Limb (tissue), 2 donors: Measurements from ENCODE around the gene TRPM7.
"Not testable (repeated sequence)": the region's sequence is repeated elsewhere in the genome, so short reads cannot be mapped to it uniquely, and the experiment has no call there.

ENCODE experiments used
- DNase-seq, 2 donors: peaks; one replicate each; pipeline ENCODE4 v3.0.0-alpha.2; 2016; ENCODE audit errors: extremely low spot score in 2 of 2

Gene TRPM7

GRCh38 chr15:50576166-50576565, 110.4 kb downstream of the TRPM7 start:
- DNase-seq: no peak

GRCh38 chr15:50573842-50574241, 112.8 kb downstream of the TRPM7 start:
- not testable (repeated sequence) for DNase-seq

GRCh38 chr15:50563756-50564155, 122.8 kb downstream of the TRPM7 start:
- no peak for DNase-seq

DNA sequence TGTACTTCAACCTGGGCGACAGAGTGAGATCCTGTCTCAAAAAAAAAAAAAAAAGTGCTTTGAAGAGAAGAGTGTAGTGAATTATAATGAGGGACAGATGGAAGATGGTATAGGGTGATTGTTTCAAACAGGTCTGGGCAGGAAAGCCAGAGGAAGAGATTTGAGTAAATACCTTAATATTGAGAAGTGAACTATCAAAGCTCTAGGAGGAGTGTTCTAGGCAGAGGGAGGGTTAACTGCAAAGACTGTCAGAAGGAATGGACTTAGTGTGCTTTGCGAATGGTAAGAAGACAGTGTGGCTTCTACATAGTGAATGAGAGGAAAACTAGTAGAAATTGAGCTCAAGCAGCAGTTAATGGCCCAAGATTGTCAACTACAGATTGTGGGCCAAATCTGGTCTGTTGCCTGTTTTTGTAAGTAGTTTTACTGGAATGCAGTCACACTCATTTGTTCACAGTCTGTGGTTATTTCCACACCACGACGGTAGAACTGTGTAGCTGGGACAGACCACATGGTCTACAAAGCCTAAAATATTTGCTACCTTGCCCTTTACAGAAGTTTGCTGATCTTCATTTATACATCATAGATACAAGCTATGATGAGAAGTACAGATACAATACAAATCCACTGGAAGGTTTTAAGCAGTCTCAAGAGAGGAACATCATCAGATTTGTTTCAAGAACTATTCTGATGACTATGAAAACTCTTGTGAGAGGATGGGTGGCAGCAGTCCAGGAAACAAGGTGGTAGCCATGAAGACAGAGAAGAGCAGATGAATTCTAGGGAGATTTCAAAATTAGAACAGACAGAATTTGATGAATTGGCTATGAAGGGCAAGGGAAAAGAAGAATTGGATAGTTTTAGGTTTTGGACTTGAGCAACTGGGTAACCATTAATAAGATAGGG, 123.6 kb downstream of the TRPM7 start:
- DNase-seq: no peak

- DNase-seq: no peak
Observed at GRCh38 chr15:50558012-50558411, 128.6 kb downstream of the TRPM7 start.

- DNase-seq: no peak
Observed at GRCh38 chr15:50556642-50557371, 129.8 kb downstream of the TRPM7 start.

DNA sequence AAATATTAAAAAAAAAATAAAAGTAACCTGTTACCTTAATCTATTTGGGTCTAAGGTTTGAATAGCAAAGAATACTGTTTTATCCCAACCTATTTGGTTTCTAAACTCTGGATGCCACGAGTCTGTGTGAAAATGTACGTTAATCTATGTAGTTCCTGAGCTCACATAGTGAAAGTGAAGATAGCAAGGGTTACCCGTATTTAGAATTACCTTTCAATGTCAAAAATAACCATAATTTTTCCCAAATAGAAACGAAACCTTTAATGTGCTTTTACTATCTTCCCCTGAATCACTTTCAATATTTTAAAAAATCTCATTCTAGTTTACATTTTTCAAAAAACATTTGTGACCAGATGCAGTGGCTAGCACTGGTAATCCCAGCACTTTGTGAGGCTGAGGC, 134.4 kb downstream of the TRPM7 start:
- no peak for DNase-seq

DNA sequence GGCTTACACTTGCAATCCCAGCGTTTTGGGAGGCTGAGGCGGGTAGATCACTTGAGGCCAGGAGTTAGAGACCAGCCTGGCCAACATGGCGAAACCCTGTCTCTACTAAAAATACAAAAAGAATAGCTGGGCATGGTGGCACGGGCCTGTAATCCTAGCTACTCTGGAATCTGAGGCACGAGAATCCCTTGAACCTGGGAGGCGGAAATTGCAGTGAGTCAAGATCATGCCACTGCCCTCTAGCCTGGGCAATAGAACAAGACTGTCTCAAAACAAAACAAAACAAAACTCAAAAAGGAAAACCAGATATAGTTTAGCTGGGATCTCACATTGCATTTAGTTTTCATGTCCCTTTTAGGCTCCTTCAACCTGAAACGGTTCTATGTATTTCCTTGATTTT, 137.3 kb downstream of the TRPM7 start:
- DNase-seq: no peak

GRCh38 chr15:50546566-50546965, 140.0 kb downstream of the TRPM7 start, which contains the start of gene USP50:
Gene USP50 (minus strand): TSS chr15:50546666. CDS start chr15:50546525, 141 bp downstream.
- DNase-seq: no peak

- no peak for DNase-seq
Observed at GRCh38 chr15:50544368-50544767, 142.2 kb downstream of the TRPM7 start.

GRCh38 chr15:50543556-50543955, 143.0 kb downstream of the TRPM7 start:
- no peak for DNase-seq

GRCh38 chr15:50542887-50543210, 143.7 kb downstream of the TRPM7 start:
- no peak for DNase-seq

GRCh38 chr15:50531766-50532165, 154.8 kb downstream of the TRPM7 start:
- no peak for DNase-seq

DNA sequence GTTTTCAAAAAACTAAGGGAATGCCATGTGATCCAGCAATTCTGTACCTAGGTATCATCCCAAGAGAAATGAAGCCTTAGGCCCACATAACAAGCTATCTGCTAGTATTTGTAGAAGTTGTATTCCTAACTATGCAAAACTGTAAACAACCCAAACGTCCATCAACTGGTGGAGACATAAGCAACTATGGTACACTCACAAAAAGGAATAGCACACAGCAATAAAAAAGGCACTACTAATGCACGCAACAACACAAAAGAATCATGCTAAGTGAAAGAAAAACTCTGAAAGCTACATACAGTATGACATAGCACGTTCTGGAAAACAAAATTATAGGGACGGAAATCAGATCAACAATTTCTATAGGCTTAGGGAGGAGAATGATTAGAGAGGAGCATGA, 155.4 kb downstream of the TRPM7 start:
- DNase-seq: no peak

DNA sequence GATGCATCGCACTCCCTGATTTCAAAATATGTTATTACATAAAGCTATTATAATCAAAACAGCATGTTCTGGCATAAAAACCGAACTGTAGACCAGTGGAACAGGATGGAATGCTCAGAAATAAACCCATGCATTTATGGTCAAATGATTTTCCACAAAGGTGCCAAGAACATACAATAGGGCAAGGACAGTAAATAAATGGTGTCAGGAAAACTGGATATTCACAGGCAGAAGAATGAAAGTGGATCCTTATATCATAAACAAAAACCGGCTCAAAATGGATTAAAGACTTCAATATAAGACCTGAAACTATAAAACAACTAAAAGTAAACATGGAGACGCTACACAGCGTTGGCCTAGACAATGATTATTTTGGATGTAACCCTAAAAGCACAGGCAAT, 162.7 kb downstream of the TRPM7 start:
- DNase-seq: no peak

GRCh38 chr15:50519740-50520425, 166.7 kb downstream of the TRPM7 start:
- DNase-seq: no peak

DNA sequence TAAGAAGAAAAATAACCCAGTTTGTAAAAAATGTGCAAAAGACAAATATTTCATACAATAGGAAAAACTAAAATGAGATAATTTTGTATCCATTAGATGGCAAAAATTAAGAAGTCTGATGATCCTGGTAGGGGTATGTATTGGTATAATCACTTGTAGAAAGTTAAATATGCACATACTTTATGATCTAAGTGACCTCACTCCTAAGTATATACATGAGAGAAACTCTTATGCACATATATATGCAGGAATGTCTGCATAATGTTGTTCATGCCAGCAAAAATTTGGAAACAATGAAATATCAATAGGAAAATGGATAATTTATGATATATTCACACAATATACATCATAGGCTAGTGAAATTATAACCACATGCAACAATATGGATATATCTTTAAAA, 173.6 kb downstream of the TRPM7 start:
- no peak for DNase-seq
